Neural cell (in vitro differentiated cells): ENCODE results near the gene NR5A2. TPM values are rescaled to one million over a fixed set of nuclear protein-coding genes. Genes with fewer than 3 reads are reported as not detected.

ENCODE experiments used
- H2AFZ ChIP-seq: fragments of 200-600, 300-800 bp; sonication (generic), shearing (Covaris generic); 2 replicates; pipeline ENCODE4 v1.6.0; 2014; ENCODE audit warnings: low read depth, mild to moderate bottlenecking, antibody characterized with exemption, low read length, moderate library complexity
- H3F3A ChIP-seq: fragments of 200-600 bp; shearing (Covaris generic); 2 replicates; pipeline ENCODE4 v1.6.1; 2016; ENCODE audit warnings: mild to moderate bottlenecking, moderate library complexity, mixed read lengths, antibody characterized with exemption, low read length; ENCODE audit not compliant: insufficient read depth, poor library complexity, severe bottlenecking
- H3K27ac ChIP-seq: fragments of 200-600, 300-800 bp; sonication (generic), shearing (Covaris generic); 2 replicates; pipeline ENCODE4 v1.5.1; 2014; ENCODE audit warnings: mild to moderate bottlenecking, low read length, moderate library complexity
- H3K27me3 ChIP-seq: fragments of 300-800, 200-600 bp; sonication (generic), shearing (Covaris generic); 2 replicates; pipeline ENCODE4 v1.6.0; 2014; ENCODE audit warnings: mild to moderate bottlenecking, low read depth, low read length, moderate library complexity; ENCODE audit not compliant: insufficient read depth
- H3K36me3 ChIP-seq: fragments of 300-800, 200-600 bp; sonication (generic), shearing (Covaris generic); 2 replicates; pipeline ENCODE4 v1.5.1; 2014; ENCODE audit warnings: mild to moderate bottlenecking, antibody characterized with exemption, low read length, moderate library complexity; ENCODE audit not compliant: insufficient read depth
- H3K4me2 ChIP-seq: fragments of 300-800, 200-600 bp; sonication (generic), shearing (Covaris generic); 2 replicates; pipeline ENCODE4 v1.6.0; 2014; ENCODE audit warnings: mild to moderate bottlenecking, low read length
- H3K4me3 ChIP-seq: fragments of 300-800, 200-600 bp; sonication (generic), shearing (Covaris generic); 2 replicates; pipeline ENCODE4 v1.5.1; 2014; ENCODE audit warnings: mild to moderate bottlenecking, low read length, moderate library complexity
- H3K79me2 ChIP-seq: fragments of 200-600 bp; shearing (Covaris generic); replicated peaks from 2 replicates; pipeline ENCODE4 v1.6.0; 2014; ENCODE audit warnings: mild to moderate bottlenecking, low read length, moderate library complexity; ENCODE audit not compliant: insufficient read depth
- H3K9ac ChIP-seq: fragments of 300-800, 200-600 bp; sonication (generic), shearing (Covaris generic); 2 replicates; pipeline ENCODE4 v1.6.1; 2016; ENCODE audit warnings: mild to moderate bottlenecking, low read length, mixed read lengths
- H3K9me2 ChIP-seq: fragments of 200-600 bp; shearing (Covaris generic); 2 replicates; pipeline ENCODE4 v1.6.1; 2016; ENCODE audit warnings: mild to moderate bottlenecking, low read length, mixed read lengths; ENCODE audit not compliant: insufficient read depth
- H3K9me3 ChIP-seq: fragments of 200-600, 300-800 bp; sonication (generic), shearing (Covaris generic); 2 replicates; pipeline ENCODE4 v1.6.1; 2016; ENCODE audit warnings: mild to moderate bottlenecking, mixed run types, low read length, moderate library complexity, mixed read lengths
- H4K20me1 ChIP-seq: fragments of 200-600 bp; shearing (Covaris generic); 2 replicates; pipeline ENCODE4 v1.6.1; 2016; ENCODE audit warnings: mild to moderate bottlenecking, mixed run types; ENCODE audit not compliant: insufficient read depth
- EP300 ChIP-seq: fragments of 450-650 bp; conservative IDR thresholded peaks from 2 replicates; pipeline ENCODE4 v1.6.1; 2014; ENCODE audit warnings: antibody characterized with exemption, mild to moderate bottlenecking, moderate library complexity; ENCODE audit not compliant: poor library complexity, severe bottlenecking
- EZH2 ChIP-seq: fragments of 200-600, 300-800 bp; shearing (Covaris generic), sonication (generic); IDR thresholded peaks from 2 replicates; pipeline ENCODE4 v1.6.1; 2014; ENCODE audit warnings: antibody characterized with exemption, low read length, borderline replicate concordance, mild to moderate bottlenecking; ENCODE audit not compliant: insufficient read depth, poor library complexity, severe bottlenecking
- MXI1 ChIP-seq: fragments of 450-650 bp; conservative IDR thresholded peaks from 2 replicates; pipeline ENCODE4 v1.6.1; 2014; ENCODE audit warnings: antibody characterized with exemption, mild to moderate bottlenecking; ENCODE audit not compliant: poor library complexity, severe bottlenecking
- POLR2AphosphoS5 ChIP-seq: IDR thresholded peaks from 2 replicates; pipeline ENCODE4 v1.6.1; 2012
- RAD21 ChIP-seq: fragments of 450-650 bp; conservative IDR thresholded peaks from 2 replicates; pipeline ENCODE4 v1.6.1; 2014; ENCODE audit warnings: antibody characterized with exemption, mild to moderate bottlenecking, moderate library complexity
- SMC3 ChIP-seq: fragments of 450-650 bp; conservative IDR thresholded peaks from 2 replicates; pipeline ENCODE4 v1.6.1; 2014; ENCODE audit warnings: antibody characterized with exemption, mild to moderate bottlenecking, moderate library complexity; ENCODE audit not compliant: poor library complexity
- TAF1 ChIP-seq: IDR thresholded peaks from 2 replicates; pipeline ENCODE4 v1.6.1; 2012; ENCODE audit warnings: low read depth
- polyA plus RNA-seq: library from polyadenylated mRNA; depleted of rRNA; stranded (reverse); fragments of >200 nt; gene quantifications from 2 replicates; pipeline ENCODE4 v1.2.3, GENCODE V29; 2014
- TF ChIP-seq, protein P1 (sequence below): IDR thresholded peaks from 2 replicates; pipeline ENCODE4 v1.6.1; 2012; ENCODE audit warnings: borderline replicate concordance
- TF ChIP-seq, protein P2 (sequence below): fragments of 450-650 bp; IDR thresholded peaks from 2 replicates; pipeline ENCODE4 v1.5.1; 2014; ENCODE audit warnings: antibody characterized with exemption, mild to moderate bottlenecking, moderate library complexity; ENCODE audit not compliant: poor library complexity, severe bottlenecking

Gene NR5A2
- polyA plus RNA-seq, 1 donor from 2014 or later: not detected

DNA sequence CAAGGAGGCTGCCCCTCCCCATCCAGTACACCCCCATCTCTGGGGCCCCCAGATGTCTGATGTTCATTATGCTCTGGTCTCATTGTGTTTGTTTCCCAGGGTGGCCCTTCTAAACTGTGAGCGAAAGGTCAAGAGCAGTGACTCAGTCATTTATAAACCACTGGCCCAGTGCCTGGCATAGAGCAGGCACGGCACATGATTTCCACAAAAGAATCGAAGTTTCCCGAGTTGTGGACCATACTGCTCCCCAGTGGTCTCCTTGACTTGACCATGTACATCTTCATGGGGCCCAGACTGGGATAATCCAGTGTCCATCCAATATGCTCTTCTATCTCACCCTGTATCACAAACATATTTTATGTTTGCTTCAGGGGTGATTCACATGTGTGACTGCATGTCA lies 153.3 kb downstream of the NR5A2 start:
- no peaks in the 10 kb centered on the region for H3K36me3 ChIP-seq
- H3K27me3 ChIP-seq: no peaks in the 10 kb centered on the region
- no peaks in the 10 kb centered on the region for H3K9me3 ChIP-seq
- H3F3A ChIP-seq: no peaks in the 10 kb centered on the region
- no peaks in the 10 kb centered on the region for H3K79me2 ChIP-seq
- no peak overlapping the region for H3K9ac ChIP-seq
- TF ChIP-seq EZH2 (no peak), MXI1 (no peak), POLR2AphosphoS5 (no peak), RAD21 (no peak), SMC3 (no peak), TAF1 (no peak), EP300 (no peak)
- TF ChIP-seq, protein P1, sequence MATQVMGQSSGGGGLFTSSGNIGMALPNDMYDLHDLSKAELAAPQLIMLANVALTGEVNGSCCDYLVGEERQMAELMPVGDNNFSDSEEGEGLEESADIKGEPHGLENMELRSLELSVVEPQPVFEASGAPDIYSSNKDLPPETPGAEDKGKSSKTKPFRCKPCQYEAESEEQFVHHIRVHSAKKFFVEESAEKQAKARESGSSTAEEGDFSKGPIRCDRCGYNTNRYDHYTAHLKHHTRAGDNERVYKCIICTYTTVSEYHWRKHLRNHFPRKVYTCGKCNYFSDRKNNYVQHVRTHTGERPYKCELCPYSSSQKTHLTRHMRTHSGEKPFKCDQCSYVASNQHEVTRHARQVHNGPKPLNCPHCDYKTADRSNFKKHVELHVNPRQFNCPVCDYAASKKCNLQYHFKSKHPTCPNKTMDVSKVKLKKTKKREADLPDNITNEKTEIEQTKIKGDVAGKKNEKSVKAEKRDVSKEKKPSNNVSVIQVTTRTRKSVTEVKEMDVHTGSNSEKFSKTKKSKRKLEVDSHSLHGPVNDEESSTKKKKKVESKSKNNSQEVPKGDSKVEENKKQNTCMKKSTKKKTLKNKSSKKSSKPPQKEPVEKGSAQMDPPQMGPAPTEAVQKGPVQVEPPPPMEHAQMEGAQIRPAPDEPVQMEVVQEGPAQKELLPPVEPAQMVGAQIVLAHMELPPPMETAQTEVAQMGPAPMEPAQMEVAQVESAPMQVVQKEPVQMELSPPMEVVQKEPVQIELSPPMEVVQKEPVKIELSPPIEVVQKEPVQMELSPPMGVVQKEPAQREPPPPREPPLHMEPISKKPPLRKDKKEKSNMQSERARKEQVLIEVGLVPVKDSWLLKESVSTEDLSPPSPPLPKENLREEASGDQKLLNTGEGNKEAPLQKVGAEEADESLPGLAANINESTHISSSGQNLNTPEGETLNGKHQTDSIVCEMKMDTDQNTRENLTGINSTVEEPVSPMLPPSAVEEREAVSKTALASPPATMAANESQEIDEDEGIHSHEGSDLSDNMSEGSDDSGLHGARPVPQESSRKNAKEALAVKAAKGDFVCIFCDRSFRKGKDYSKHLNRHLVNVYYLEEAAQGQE: no peak
- TF ChIP-seq, protein P2, sequence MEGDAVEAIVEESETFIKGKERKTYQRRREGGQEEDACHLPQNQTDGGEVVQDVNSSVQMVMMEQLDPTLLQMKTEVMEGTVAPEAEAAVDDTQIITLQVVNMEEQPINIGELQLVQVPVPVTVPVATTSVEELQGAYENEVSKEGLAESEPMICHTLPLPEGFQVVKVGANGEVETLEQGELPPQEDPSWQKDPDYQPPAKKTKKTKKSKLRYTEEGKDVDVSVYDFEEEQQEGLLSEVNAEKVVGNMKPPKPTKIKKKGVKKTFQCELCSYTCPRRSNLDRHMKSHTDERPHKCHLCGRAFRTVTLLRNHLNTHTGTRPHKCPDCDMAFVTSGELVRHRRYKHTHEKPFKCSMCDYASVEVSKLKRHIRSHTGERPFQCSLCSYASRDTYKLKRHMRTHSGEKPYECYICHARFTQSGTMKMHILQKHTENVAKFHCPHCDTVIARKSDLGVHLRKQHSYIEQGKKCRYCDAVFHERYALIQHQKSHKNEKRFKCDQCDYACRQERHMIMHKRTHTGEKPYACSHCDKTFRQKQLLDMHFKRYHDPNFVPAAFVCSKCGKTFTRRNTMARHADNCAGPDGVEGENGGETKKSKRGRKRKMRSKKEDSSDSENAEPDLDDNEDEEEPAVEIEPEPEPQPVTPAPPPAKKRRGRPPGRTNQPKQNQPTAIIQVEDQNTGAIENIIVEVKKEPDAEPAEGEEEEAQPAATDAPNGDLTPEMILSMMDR: no peak
- no peak overlapping the region for H3K4me2 ChIP-seq
- no peak overlapping the region for H3K27ac ChIP-seq
- no peaks in the 10 kb centered on the region for H3K9me2 ChIP-seq
- H3K4me3 ChIP-seq: no peak overlapping the region
- no peaks in the 10 kb centered on the region for H4K20me1 ChIP-seq
- no peak overlapping the region for H2AFZ ChIP-seq

DNA sequence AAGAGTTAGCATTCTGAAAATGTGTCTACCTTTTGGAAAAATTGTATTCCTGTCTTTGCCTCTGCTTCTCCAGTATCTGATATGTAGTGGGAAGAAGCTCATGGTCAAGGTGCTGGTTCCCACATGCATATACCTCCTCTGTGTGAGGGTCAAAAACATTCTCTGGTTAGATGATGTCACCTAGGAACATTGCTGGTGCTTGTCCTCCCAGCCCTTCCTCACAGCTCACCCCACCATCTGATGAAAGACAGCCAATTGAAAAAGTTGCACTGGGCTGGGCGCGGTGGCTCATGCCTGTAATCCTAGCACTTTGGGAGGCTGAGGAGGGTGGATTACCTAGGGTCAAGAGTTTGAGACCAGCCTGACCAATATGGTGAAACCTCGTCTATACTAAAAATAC lies 154.4 kb downstream of the NR5A2 start:
- H3K36me3 ChIP-seq: no peaks in the 10 kb centered on the region
- H3K9me2 ChIP-seq: no peaks in the 10 kb centered on the region
- no peak overlapping the region for H3K9ac ChIP-seq
- H3K79me2 ChIP-seq: no peaks in the 10 kb centered on the region
- H3K4me2 ChIP-seq: no peak overlapping the region
- no peaks in the 10 kb centered on the region for H3K9me3 ChIP-seq
- H3K27ac ChIP-seq: no peak overlapping the region
- no peak overlapping the region for H3K4me3 ChIP-seq
- no peaks in the 10 kb centered on the region for H4K20me1 ChIP-seq
- H3F3A ChIP-seq: no peaks in the 10 kb centered on the region
- no peak for TF ChIP-seq RAD21
- TF ChIP-seq POLR2AphosphoS5: no peak
- TF ChIP-seq SMC3: no peak
- TF ChIP-seq, protein P2: no peak
- no peak for TF ChIP-seq EZH2
- TF ChIP-seq, protein P1: no peak
- TF ChIP-seq TAF1: no peak
- TF ChIP-seq MXI1: no peak
- TF ChIP-seq EP300: no peak
- no peak overlapping the region for H2AFZ ChIP-seq
- no peaks in the 10 kb centered on the region for H3K27me3 ChIP-seq
